GM23338 (cell line): ENCODE measurements around the gene TRAF3IP3. TPM values are rescaled to one million over a fixed set of nuclear protein-coding genes. Genes with fewer than 3 reads are reported as not detected.

Experiments
- ATAC-seq: fragments of 200-7000 bp; cut with Tn5 transposase; 3 replicates; pipeline ENCODE4 v1.9.1; 2020
- DNase-seq: peaks from one replicate; pipeline ENCODE4 v3.0.0-alpha.2; 2015; ENCODE audit warnings: low spot score
- H2AFZ ChIP-seq: fragments of 200-600 bp; sonication (generic); 2 replicates; pipeline ENCODE4 v1.8.0; 2016; ENCODE audit warnings: antibody characterized with exemption, mild to moderate bottlenecking, moderate library complexity
- H3F3A ChIP-seq: fragments of 200-600 bp; sonication (generic); replicated peaks from 2 replicates; pipeline ENCODE4 v1.8.0; 2017; ENCODE audit warnings: antibody characterized with exemption, mixed run types, low read depth
- H3K27ac ChIP-seq: fragments of 200-600 bp; sonication (generic); 2 replicates; pipeline ENCODE4 v1.6.1; 2016; ENCODE audit warnings: low read depth
- H3K27me3 ChIP-seq: fragments of 200-600 bp; sonication (generic); 2 replicates; pipeline ENCODE4 v1.8.0; 2016; ENCODE audit warnings: mild to moderate bottlenecking, mixed run types, moderate library complexity; ENCODE audit not compliant: insufficient read depth
- H3K36me3 ChIP-seq: fragments of 200-600 bp; sonication (generic); 2 replicates; pipeline ENCODE4 v1.8.0; 2016; ENCODE audit warnings: mild to moderate bottlenecking; ENCODE audit not compliant: insufficient read depth
- H3K4me1 ChIP-seq: fragments of 200-600 bp; sonication (generic); 2 replicates; pipeline ENCODE4 v1.8.0; 2016; ENCODE audit warnings: mild to moderate bottlenecking, moderate library complexity; ENCODE audit not compliant: insufficient read depth
- H3K4me2 ChIP-seq: fragments of 200-600 bp; sonication (generic); 2 replicates; pipeline ENCODE4 v1.7.1; 2017; ENCODE audit warnings: mixed run types
- H3K4me3 ChIP-seq: fragments of 200-600 bp; sonication (generic); 2 replicates; pipeline ENCODE4 v1.6.1; 2016; ENCODE audit warnings: mixed run types
- H3K79me2 ChIP-seq: fragments of 200-600 bp; sonication (generic); replicated peaks from 2 replicates; pipeline ENCODE4 v1.8.0; 2017; ENCODE audit warnings: mild to moderate bottlenecking; ENCODE audit not compliant: insufficient read depth
- H3K9me2 ChIP-seq: fragments of 200-600 bp; sonication (generic); 2 replicates; pipeline ENCODE4 v1.8.0; 2017; ENCODE audit not compliant: insufficient read depth
- H4K20me1 ChIP-seq: fragments of 200-600 bp; sonication (generic); replicated peaks from 2 replicates; pipeline ENCODE4 v1.8.0; 2017; ENCODE audit warnings: mild to moderate bottlenecking; ENCODE audit not compliant: insufficient read depth
- H3K27ac Mint-ChIP-seq: 2 replicates; pipeline ENCODE4 v1.8.0; 2020; ENCODE audit warnings: inconsistent platforms, mild to moderate bottlenecking, moderate library complexity, mixed read lengths
- H3K27me3 Mint-ChIP-seq: 3 replicates; pipeline ENCODE4 v1.8.0; 2022; ENCODE audit warnings: low read depth, mild to moderate bottlenecking, moderate library complexity, mixed read lengths, inconsistent platforms; ENCODE audit not compliant: insufficient read depth, poor library complexity
- H3K36me3 Mint-ChIP-seq: 3 replicates; pipeline ENCODE4 v1.8.0; 2021; ENCODE audit warnings: low read depth, mild to moderate bottlenecking, inconsistent platforms, moderate library complexity, mixed read lengths
- H3K4me1 Mint-ChIP-seq: 3 replicates; pipeline ENCODE4 v1.8.0; 2020; ENCODE audit warnings: mild to moderate bottlenecking, inconsistent platforms, mixed read lengths
- H3K4me3 Mint-ChIP-seq: 3 replicates; pipeline ENCODE4 v1.8.0; 2021; ENCODE audit warnings: moderate library complexity, mild to moderate bottlenecking, inconsistent platforms, mixed read lengths
- H3K9me3 Mint-ChIP-seq: 3 replicates; pipeline ENCODE4 v1.8.0; 2020; ENCODE audit warnings: moderate library complexity, mild to moderate bottlenecking, inconsistent platforms, mixed read lengths
- CTCF ChIP-seq, 2 experiments: fragments of 200-600 bp in 1 of 2; sonication (generic) in 1 of 2; conservative IDR thresholded peaks; 2 replicates each; pipeline versions ENCODE4 v1.5.1 to v1.6.1; 2016 to 2017; ENCODE audit warnings: antibody characterized with exemption in 2 of 2, low read depth in 2 of 2, mild to moderate bottlenecking in 2 of 2, moderate library complexity in 1 of 2
- ETS1 ChIP-seq: IDR thresholded peaks from 2 replicates; pipeline ENCODE4 v1.6.1; 2016; ENCODE audit warnings: antibody characterized with exemption
- EZH2 ChIP-seq: fragments of 200-600 bp; sonication (generic); IDR thresholded peaks from one replicate; pipeline ENCODE4 v1.8.0; 2017; ENCODE audit warnings: antibody characterized with exemption, mild to moderate bottlenecking, low read depth; ENCODE audit not compliant: unreplicated experiment
- EZH2phosphoT487 ChIP-seq: fragments of 200-600 bp; sonication (generic); IDR thresholded peaks from one replicate; pipeline ENCODE4 v1.8.1; 2018; ENCODE audit warnings: antibody characterized with exemption; ENCODE audit not compliant: unreplicated experiment
- JUNB ChIP-seq: IDR thresholded peaks from one replicate; pipeline ENCODE4 v1.6.1; 2016; ENCODE audit warnings: antibody characterized with exemption; ENCODE audit not compliant: unreplicated experiment
- NANOG ChIP-seq: IDR thresholded peaks from 2 replicates; pipeline ENCODE4 v1.6.1; 2016; ENCODE audit warnings: antibody characterized with exemption, borderline replicate concordance
- POLR2AphosphoS5 ChIP-seq: IDR thresholded peaks from 2 replicates; pipeline ENCODE4 v1.6.1; 2016; ENCODE audit warnings: antibody characterized with exemption, low read depth
- STAT1 ChIP-seq: IDR thresholded peaks from one replicate; pipeline ENCODE4 v1.6.1; 2016; ENCODE audit warnings: antibody characterized with exemption; ENCODE audit not compliant: unreplicated experiment
- ZNF331 ChIP-seq: fragments of 250-450 bp; sonication (Bioruptor Pico); IDR thresholded peaks from 2 replicates; pipeline ENCODE4 v1.5.0; 2020; ENCODE audit warnings: low read depth, mild to moderate bottlenecking, moderate library complexity
- ZNF462 ChIP-seq: fragments of 250-450 bp; sonication (Bioruptor Pico); IDR thresholded peaks from 2 replicates; pipeline ENCODE4 v1.5.0; 2020; ENCODE audit warnings: mild to moderate bottlenecking, moderate library complexity
- polyA plus RNA-seq: library from polyadenylated mRNA; unstranded; fragments of >200 nt; fragmentation: Nextera tagmentation; extraction: Ambion mirVana; gene quantifications from 2 replicates; pipeline ENCODE4 v1.2.1, GENCODE V29; 2016
- total RNA-seq: library from RNA; depleted of rRNA; stranded (reverse); fragments of >200 nt; shearing (Covaris generic); gene quantifications from 2 replicates; pipeline ENCODE4 v1.2.3, GENCODE V29; 2014

Gene TRAF3IP3
- total and polyA plus RNA-seq, 2 experiments from 2014 or later, result not detected

GRCh38 chr1:209749670-209750323, 6.1 kb upstream of the TRAF3IP3 start:
- H3K27ac ChIP-seq, result no peak overlapping the region
- no peak overlapping the region for H3K4me2 ChIP-seq
- no peaks in the 10 kb centered on the region for H4K20me1 ChIP-seq
- peaks cover 4% of the 10 kb centered on the region; the same call in 1 of the 2 replicates for H3K4me1 ChIP-seq
- H3K9me2 ChIP-seq, result no peaks in the 10 kb centered on the region
- H3K36me3 ChIP-seq, result no peaks in the 10 kb centered on the region
- no peak for ATAC-seq
- no peaks in the 10 kb centered on the region for H3K79me2 ChIP-seq
- H2AFZ ChIP-seq, result no peak overlapping the region
- H3K4me1 Mint-ChIP-seq, result peaks cover 10% of the 10 kb centered on the region
- no peak overlapping the region for H3K27ac Mint-ChIP-seq
- no peak for TF ChIP-seq POLR2AphosphoS5
- no peak for TF ChIP-seq STAT1
- no peak for TF ChIP-seq ZNF331 (CRISPR knock-in tag)
- TF ChIP-seq EZH2phosphoT487, result no peak
- no peak for TF ChIP-seq JUNB
- TF ChIP-seq ZNF462 (CRISPR knock-in tag), result no peak
- no peak for TF ChIP-seq EZH2
- no peak for TF ChIP-seq NANOG
- no peak for TF ChIP-seq CTCF (conservative IDR thresholded peaks at IDR 0.05; ENCODE audit: low read depth in 2 of 2)
- TF ChIP-seq ETS1, result no peak
- no peak overlapping the region for H3K4me3 Mint-ChIP-seq
- no peak for DNase-seq
- no peak overlapping the region for H3K4me3 ChIP-seq
- H3K27me3 ChIP-seq, result peaks cover 25% of the 10 kb centered on the region
- H3K9me3 Mint-ChIP-seq, result no peaks in the 10 kb centered on the region
- no peaks in the 10 kb centered on the region for H3K36me3 Mint-ChIP-seq
- H3F3A ChIP-seq, result no peaks in the 10 kb centered on the region
- peaks cover 1% of the 10 kb centered on the region for H3K27me3 Mint-ChIP-seq
